ENCODE data around the gene CHST8.

CHST8 gene

GRCh38 chr19:33720155-33720493 is 98.4 kb downstream of the CHST8 start:
- Histone ChIP-seq H3K4me1 (ENCODE audit: control insufficient read depth, insufficient read depth, low read length) (no peaks in the 10 kb centered on the region), H3K36me3 (ENCODE audit: control insufficient read depth, insufficient read depth, low read length) (no peaks in the 10 kb centered on the region), H3K9me3 (ENCODE audit: control insufficient read depth, insufficient read depth, low read length) (no peaks in the 10 kb centered on the region), H3K27ac (ENCODE audit: low read depth, low read length) (no peak overlapping the region), H3K4me3 (ENCODE audit: low read depth, low read length) (no peak overlapping the region), H3K27me3 (ENCODE audit: control insufficient read depth, insufficient read depth, low read length) (no peaks in the 10 kb centered on the region), H3K9ac (ENCODE audit: low read depth, low read length) (no peak overlapping the region)

GRCh38 chr19:33720691-33721682 is 99.2 kb downstream of the CHST8 start:
- Histone ChIP-seq H3K4me3 (ENCODE audit: low read depth, low read length) (no peak overlapping the region), H3K36me3 (ENCODE audit: control insufficient read depth, insufficient read depth, low read length) (no peaks in the 10 kb centered on the region), H3K27me3 (ENCODE audit: control insufficient read depth, insufficient read depth, low read length) (no peaks in the 10 kb centered on the region), H3K4me1 (ENCODE audit: control insufficient read depth, insufficient read depth, low read length) (no peaks in the 10 kb centered on the region), H3K9me3 (ENCODE audit: control insufficient read depth, insufficient read depth, low read length) (no peaks in the 10 kb centered on the region), H3K9ac (ENCODE audit: low read depth, low read length) (no peak overlapping the region), H3K27ac (ENCODE audit: low read depth, low read length) (no peak overlapping the region)

GRCh38 chr19:33721735-33722297 is 100.1 kb downstream of the CHST8 start:
- H3K27ac ChIP-seq (ENCODE audit: low read depth, low read length) = no peak overlapping the region
- no peaks in the 10 kb centered on the region for H3K9me3 ChIP-seq (ENCODE audit: control insufficient read depth, insufficient read depth, low read length)
- no peaks in the 10 kb centered on the region for H3K36me3 ChIP-seq (ENCODE audit: control insufficient read depth, insufficient read depth, low read length)
- no peaks in the 10 kb centered on the region for H3K4me1 ChIP-seq (ENCODE audit: control insufficient read depth, insufficient read depth, low read length)
- H3K4me3 ChIP-seq (ENCODE audit: low read depth, low read length) = no peak overlapping the region
- H3K27me3 ChIP-seq (ENCODE audit: control insufficient read depth, insufficient read depth, low read length) = no peaks in the 10 kb centered on the region
- no peak overlapping the region for H3K9ac ChIP-seq (ENCODE audit: low read depth, low read length)

- no peak overlapping the region for H3K27ac ChIP-seq (ENCODE audit: low read depth, low read length)
- no peaks in the 10 kb centered on the region for H3K36me3 ChIP-seq (ENCODE audit: control insufficient read depth, insufficient read depth, low read length)
- no peaks in the 10 kb centered on the region for H3K27me3 ChIP-seq (ENCODE audit: control insufficient read depth, insufficient read depth, low read length)
- no peak overlapping the region for H3K4me3 ChIP-seq (ENCODE audit: low read depth, low read length)
- H3K9ac ChIP-seq (ENCODE audit: low read depth, low read length) = no peak overlapping the region
- H3K9me3 ChIP-seq (ENCODE audit: control insufficient read depth, insufficient read depth, low read length) = no peaks in the 10 kb centered on the region
- no peaks in the 10 kb centered on the region for H3K4me1 ChIP-seq (ENCODE audit: control insufficient read depth, insufficient read depth, low read length)
Observed at GRCh38 chr19:33722456-33723239, 100.9 kb downstream of the CHST8 start.

GRCh38 chr19:33723512-33723911 is 101.8 kb downstream of the CHST8 start:
- Histone ChIP-seq H3K27me3 (ENCODE audit: control insufficient read depth, insufficient read depth, low read length) (no peaks in the 10 kb centered on the region), H3K4me3 (ENCODE audit: low read depth, low read length) (no peak overlapping the region), H3K4me1 (ENCODE audit: control insufficient read depth, insufficient read depth, low read length) (no peaks in the 10 kb centered on the region), H3K27ac (ENCODE audit: low read depth, low read length) (no peak overlapping the region), H3K9ac (ENCODE audit: low read depth, low read length) (no peak overlapping the region), H3K36me3 (ENCODE audit: control insufficient read depth, insufficient read depth, low read length) (no peaks in the 10 kb centered on the region), H3K9me3 (ENCODE audit: control insufficient read depth, insufficient read depth, low read length) (no peaks in the 10 kb centered on the region)

GRCh38 chr19:33724021-33724720 is 102.4 kb downstream of the CHST8 start:
- Histone ChIP-seq H3K9me3 (ENCODE audit: control insufficient read depth, insufficient read depth, low read length) (no peaks in the 10 kb centered on the region), H3K36me3 (ENCODE audit: control insufficient read depth, insufficient read depth, low read length) (no peaks in the 10 kb centered on the region), H3K27me3 (ENCODE audit: control insufficient read depth, insufficient read depth, low read length) (no peaks in the 10 kb centered on the region), H3K27ac (ENCODE audit: low read depth, low read length) (no peak overlapping the region), H3K4me1 (ENCODE audit: control insufficient read depth, insufficient read depth, low read length) (no peaks in the 10 kb centered on the region), H3K4me3 (ENCODE audit: low read depth, low read length) (no peak overlapping the region), H3K9ac (ENCODE audit: low read depth, low read length) (no peak overlapping the region)

- Histone ChIP-seq H3K4me3 (ENCODE audit: low read depth, low read length) (no peak overlapping the region), H3K9ac (ENCODE audit: low read depth, low read length) (no peak overlapping the region), H3K27ac (ENCODE audit: low read depth, low read length) (no peak overlapping the region), H3K27me3 (ENCODE audit: control insufficient read depth, insufficient read depth, low read length) (no peaks in the 10 kb centered on the region), H3K4me1 (ENCODE audit: control insufficient read depth, insufficient read depth, low read length) (no peaks in the 10 kb centered on the region), H3K9me3 (ENCODE audit: control insufficient read depth, insufficient read depth, low read length) (no peaks in the 10 kb centered on the region), H3K36me3 (ENCODE audit: control insufficient read depth, insufficient read depth, low read length) (no peaks in the 10 kb centered on the region)
Observed at GRCh38 chr19:33724721-33725060, 102.9 kb downstream of the CHST8 start.

GRCh38 chr19:33725567-33725966 is 103.8 kb downstream of the CHST8 start:
- H3K4me1 ChIP-seq (ENCODE audit: control insufficient read depth, insufficient read depth, low read length) = no peaks in the 10 kb centered on the region
- no peak overlapping the region for H3K4me3 ChIP-seq (ENCODE audit: low read depth, low read length)
- no peaks in the 10 kb centered on the region for H3K36me3 ChIP-seq (ENCODE audit: control insufficient read depth, insufficient read depth, low read length)
- no peaks in the 10 kb centered on the region for H3K9me3 ChIP-seq (ENCODE audit: control insufficient read depth, insufficient read depth, low read length)
- H3K9ac ChIP-seq (ENCODE audit: low read depth, low read length) = no peak overlapping the region
- no peak overlapping the region for H3K27ac ChIP-seq (ENCODE audit: low read depth, low read length)
- no peaks in the 10 kb centered on the region for H3K27me3 ChIP-seq (ENCODE audit: control insufficient read depth, insufficient read depth, low read length)

- Histone ChIP-seq H3K27ac (ENCODE audit: low read depth, low read length) (no peak overlapping the region), H3K27me3 (ENCODE audit: control insufficient read depth, insufficient read depth, low read length) (no peaks in the 10 kb centered on the region), H3K4me1 (ENCODE audit: control insufficient read depth, insufficient read depth, low read length) (no peaks in the 10 kb centered on the region), H3K9ac (ENCODE audit: low read depth, low read length) (no peak overlapping the region), H3K36me3 (ENCODE audit: control insufficient read depth, insufficient read depth, low read length) (no peaks in the 10 kb centered on the region), H3K9me3 (ENCODE audit: control insufficient read depth, insufficient read depth, low read length) (no peaks in the 10 kb centered on the region), H3K4me3 (ENCODE audit: low read depth, low read length) (no peak overlapping the region)
Observed at GRCh38 chr19:33726756-33727155, 105.0 kb downstream of the CHST8 start.

- H3K9me3 ChIP-seq (ENCODE audit: control insufficient read depth, insufficient read depth, low read length) = 0 out of 2 replicates have a peak, but pooled peaks cover under 1% of the 10 kb centered on the region
- no peak overlapping the region for H3K9ac ChIP-seq (ENCODE audit: low read depth, low read length)
- no peak overlapping the region for H3K4me3 ChIP-seq (ENCODE audit: low read depth, low read length)
- no peak overlapping the region for H3K27ac ChIP-seq (ENCODE audit: low read depth, low read length)
- H3K27me3 ChIP-seq (ENCODE audit: control insufficient read depth, insufficient read depth, low read length) = no peaks in the 10 kb centered on the region
- no peaks in the 10 kb centered on the region for H3K36me3 ChIP-seq (ENCODE audit: control insufficient read depth, insufficient read depth, low read length)
- H3K4me1 ChIP-seq (ENCODE audit: control insufficient read depth, insufficient read depth, low read length) = no peaks in the 10 kb centered on the region
Observed at GRCh38 chr19:33727331-33727998, 105.7 kb downstream of the CHST8 start.

All from HUES48 (cell line).